ENCODE data around the gene SPECC1L.
A peak's percentile ranks its signal among the peaks of the same experiment; 100 is the strongest.

SPECC1L gene

DNA sequence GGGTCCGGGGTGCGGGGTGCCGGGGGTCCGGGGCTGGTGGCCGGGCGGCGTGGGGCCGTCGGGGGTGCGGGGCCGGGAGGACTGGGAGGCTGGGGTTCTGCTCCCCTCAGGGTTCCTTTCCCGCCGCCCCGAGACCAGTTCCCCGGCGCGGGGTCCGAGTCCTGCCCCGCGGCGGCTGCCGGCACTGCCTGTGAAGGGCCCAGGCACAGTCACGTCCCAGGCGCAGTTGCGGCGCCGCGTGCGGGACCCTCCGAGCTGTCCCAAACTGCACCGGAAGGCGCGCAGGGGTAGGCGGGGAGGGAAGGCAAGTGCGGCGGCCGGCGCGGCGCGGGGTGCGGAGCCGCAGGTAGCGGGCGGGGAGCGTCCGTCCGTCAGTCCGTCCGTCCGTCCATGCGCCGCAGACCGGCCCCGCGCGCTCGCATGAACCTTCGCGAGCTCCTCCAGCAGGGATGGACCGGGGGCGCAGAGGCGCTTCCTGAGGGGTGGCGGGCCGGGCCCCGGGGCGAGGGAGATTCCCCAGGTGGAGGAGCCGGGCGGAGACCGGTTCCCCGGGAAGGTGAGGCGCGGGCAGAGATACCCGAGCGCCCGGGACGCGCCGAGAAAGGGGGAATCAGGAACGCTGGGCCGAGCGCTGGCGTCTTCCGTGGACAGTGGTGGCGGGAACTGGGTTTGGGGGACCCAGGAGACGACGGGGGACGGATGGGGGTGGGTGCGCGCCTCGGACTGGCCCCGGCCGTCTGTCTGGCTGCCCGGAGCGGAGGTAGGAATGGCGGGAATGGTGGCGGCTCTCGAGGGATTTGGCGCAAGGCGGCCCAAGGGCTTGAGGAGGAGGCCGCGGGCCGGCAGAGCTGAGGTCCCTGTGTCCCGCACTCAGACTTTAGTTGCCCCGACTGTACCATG is 153.6 kb downstream of the SPECC1L start:
- H3K79me2 ChIP-seq (ENCODE audit: insufficient read depth, low read length), result peaks cover 31% of the 10 kb centered on the region
- no peaks in the 10 kb centered on the region for H4K20me1 ChIP-seq (ENCODE audit: low read depth, low read length)
- H3K9me2 ChIP-seq (replicated peaks; ENCODE audit: insufficient read depth, low read length), result no peaks in the 10 kb centered on the region
- no peaks in the 10 kb centered on the region for H3K27me3 ChIP-seq (ENCODE audit: low read length)
- peak overlapping the region; percentile 87 for H3K9ac ChIP-seq (ENCODE audit: low read length)
- H3K9me3 ChIP-seq (ENCODE audit: insufficient read depth, low read length), result no peaks in the 10 kb centered on the region
- TF ChIP-seq EZH2phosphoT487 (conservative IDR thresholded peaks at IDR 0.05; ENCODE audit: low read length), result no peak
- TF ChIP-seq, protein P1, sequence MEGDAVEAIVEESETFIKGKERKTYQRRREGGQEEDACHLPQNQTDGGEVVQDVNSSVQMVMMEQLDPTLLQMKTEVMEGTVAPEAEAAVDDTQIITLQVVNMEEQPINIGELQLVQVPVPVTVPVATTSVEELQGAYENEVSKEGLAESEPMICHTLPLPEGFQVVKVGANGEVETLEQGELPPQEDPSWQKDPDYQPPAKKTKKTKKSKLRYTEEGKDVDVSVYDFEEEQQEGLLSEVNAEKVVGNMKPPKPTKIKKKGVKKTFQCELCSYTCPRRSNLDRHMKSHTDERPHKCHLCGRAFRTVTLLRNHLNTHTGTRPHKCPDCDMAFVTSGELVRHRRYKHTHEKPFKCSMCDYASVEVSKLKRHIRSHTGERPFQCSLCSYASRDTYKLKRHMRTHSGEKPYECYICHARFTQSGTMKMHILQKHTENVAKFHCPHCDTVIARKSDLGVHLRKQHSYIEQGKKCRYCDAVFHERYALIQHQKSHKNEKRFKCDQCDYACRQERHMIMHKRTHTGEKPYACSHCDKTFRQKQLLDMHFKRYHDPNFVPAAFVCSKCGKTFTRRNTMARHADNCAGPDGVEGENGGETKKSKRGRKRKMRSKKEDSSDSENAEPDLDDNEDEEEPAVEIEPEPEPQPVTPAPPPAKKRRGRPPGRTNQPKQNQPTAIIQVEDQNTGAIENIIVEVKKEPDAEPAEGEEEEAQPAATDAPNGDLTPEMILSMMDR (IDR thresholded peaks at IDR 0.05; ENCODE audit: insufficient read depth, low read length, poor library complexity, severe bottlenecking), result no peak
- H3F3A ChIP-seq (ENCODE audit: insufficient read depth), result peaks cover 27% of the 10 kb centered on the region
- H3K36me3 ChIP-seq (ENCODE audit: low read length), result no peaks in the 10 kb centered on the region
- peak overlapping the region; percentile 61 for H2AFZ ChIP-seq (ENCODE audit: low read depth, low read length, severe bottlenecking)
- peak overlapping the region; percentile 69 for H3K4me3 ChIP-seq (ENCODE audit: insufficient read depth, low read length, poor library complexity, severe bottlenecking)
- peak overlapping the region; percentile 99 for H3K27ac ChIP-seq (ENCODE audit: low read depth, low read length)
- peak overlapping the region; percentile 77 for H3K4me2 ChIP-seq (ENCODE audit: low read depth, low read length, poor library complexity, severe bottlenecking)

DNA sequence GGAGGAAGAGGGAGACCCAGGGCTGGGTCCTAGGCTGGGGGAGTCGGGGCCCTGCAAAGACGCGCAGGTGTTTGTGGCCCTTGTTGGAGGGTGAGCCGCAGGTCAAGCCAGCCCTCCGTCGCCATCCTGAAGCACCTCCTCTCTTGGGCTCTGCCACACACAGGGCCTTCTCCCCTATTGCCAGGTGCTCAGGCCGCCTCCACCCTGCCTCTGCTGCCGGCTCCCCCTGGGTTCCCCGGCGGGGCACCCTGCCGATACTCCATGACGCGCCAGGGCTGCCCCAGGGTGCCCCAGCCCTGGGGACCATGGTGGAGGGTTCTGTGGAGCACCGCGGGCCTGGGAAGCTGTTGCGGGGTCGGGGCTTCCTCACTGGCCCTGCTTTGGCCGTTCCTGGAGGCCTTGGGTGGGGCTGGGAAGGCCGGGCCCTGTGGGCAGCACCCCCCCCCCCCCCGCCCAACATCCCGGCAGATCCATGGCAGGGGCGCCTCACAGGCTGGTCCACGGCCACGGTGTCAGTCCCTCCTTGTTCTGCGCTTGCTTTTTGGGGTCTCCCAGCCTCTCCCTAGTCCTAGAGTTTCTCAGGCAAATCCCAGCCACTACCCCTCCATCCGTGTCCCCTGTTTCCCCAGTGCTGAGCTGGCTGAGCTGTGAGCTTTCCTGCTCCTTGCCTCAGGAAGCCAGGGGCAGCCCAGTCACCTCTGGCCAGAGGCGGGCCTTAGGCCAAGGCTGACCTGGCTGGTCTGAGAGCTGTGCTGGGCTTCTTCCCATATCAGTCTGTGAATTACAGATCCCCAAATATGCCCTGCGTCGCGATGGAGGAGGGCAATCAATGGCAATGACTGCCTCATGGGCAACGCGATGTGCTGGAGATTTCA is 154.5 kb downstream of the SPECC1L start:
- Histone ChIP-seq H3K9me3 (ENCODE audit: insufficient read depth, low read length) (no peaks in the 10 kb centered on the region), H3K4me3 (ENCODE audit: insufficient read depth, low read length, poor library complexity, severe bottlenecking) (peak overlapping the region; percentile 69), H3K9ac (ENCODE audit: low read length) (peak overlapping the region; percentile 87), H3K79me2 (ENCODE audit: insufficient read depth, low read length) (peaks cover 40% of the 10 kb centered on the region), H3F3A (ENCODE audit: insufficient read depth) (peaks cover 32% of the 10 kb centered on the region), H3K27me3 (ENCODE audit: low read length) (no peaks in the 10 kb centered on the region), H3K27ac (ENCODE audit: low read depth, low read length) (peak overlapping the region; percentile 99), H4K20me1 (ENCODE audit: low read depth, low read length) (no peaks in the 10 kb centered on the region), H2AFZ (ENCODE audit: low read depth, low read length, severe bottlenecking) (peak overlapping the region; percentile 61), H3K9me2 (replicated peaks; ENCODE audit: insufficient read depth, low read length) (no peaks in the 10 kb centered on the region), H3K4me2 (ENCODE audit: low read depth, low read length, poor library complexity, severe bottlenecking) (peak overlapping the region; percentile 77), H3K36me3 (ENCODE audit: low read length) (no peaks in the 10 kb centered on the region)
- TF ChIP-seq, protein P1 (IDR thresholded peaks at IDR 0.05; ENCODE audit: insufficient read depth, low read length, poor library complexity, severe bottlenecking), result no peak

DNA sequence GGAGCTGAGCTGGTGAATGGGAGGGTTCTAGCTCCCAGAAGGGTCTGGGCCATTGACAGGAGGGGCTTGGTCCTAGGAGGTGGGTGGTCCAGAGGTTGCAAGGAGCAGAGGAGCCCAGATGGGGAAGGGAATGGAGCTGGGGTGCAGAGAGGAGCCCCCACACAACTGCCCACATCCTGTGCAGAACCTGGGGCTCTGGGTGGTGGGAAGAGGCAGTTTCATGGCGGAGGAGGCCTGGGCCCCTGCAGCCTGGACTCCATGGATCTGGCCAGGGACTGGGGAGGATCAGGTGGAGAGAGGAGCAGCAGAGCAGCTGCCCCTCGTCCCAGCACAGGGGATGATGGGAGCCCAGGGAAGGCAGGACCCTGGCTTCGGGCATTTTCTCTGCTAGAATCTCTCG is 155.8 kb downstream of the SPECC1L start:
- Histone ChIP-seq H3K79me2 (ENCODE audit: insufficient read depth, low read length) (peaks cover 52% of the 10 kb centered on the region), H3K27ac (ENCODE audit: low read depth, low read length) (peak overlapping the region; percentile 99), H3F3A (ENCODE audit: insufficient read depth) (peaks cover 32% of the 10 kb centered on the region), H3K4me2 (ENCODE audit: low read depth, low read length, poor library complexity, severe bottlenecking) (peak overlapping the region; percentile 77), H3K9ac (ENCODE audit: low read length) (peak overlapping the region; percentile 87), H3K9me3 (ENCODE audit: insufficient read depth, low read length) (no peaks in the 10 kb centered on the region), H3K4me3 (ENCODE audit: insufficient read depth, low read length, poor library complexity, severe bottlenecking) (peak overlapping the region; percentile 69), H3K27me3 (ENCODE audit: low read length) (no peaks in the 10 kb centered on the region), H3K9me2 (replicated peaks; ENCODE audit: insufficient read depth, low read length) (no peaks in the 10 kb centered on the region), H2AFZ (ENCODE audit: low read depth, low read length, severe bottlenecking) (no peak overlapping the region), H3K36me3 (ENCODE audit: low read length) (no peaks in the 10 kb centered on the region), H4K20me1 (ENCODE audit: low read depth, low read length) (no peaks in the 10 kb centered on the region)
- TF ChIP-seq EZH2phosphoT487 (conservative IDR thresholded peaks at IDR 0.05; ENCODE audit: low read length), result no peak

Data from SU-DHL-6 (cell line).